Fibroblast of lung (primary cell): Measurements from ENCODE around the gene OXA1L. TPM values are rescaled to one million over a fixed set of nuclear protein-coding genes. Genes with fewer than 3 reads are reported as not detected.

ENCODE experiments used
- DNase-seq, 2 donors: peaks; one replicate each; pipeline versions ENCODE4 v3.0.0 to v3.0.0-alpha.2; 2010; ENCODE audit warnings: low read depth in 2 of 2
- H2AFZ ChIP-seq: 2 replicates; pipeline ENCODE4 v1.5.1; 2012; ENCODE audit warnings: low read length, control low read depth, inconsistent platforms
- H3K27ac ChIP-seq: 2 replicates; pipeline ENCODE4 v1.5.1; 2011; ENCODE audit warnings: low read length, control low read depth; ENCODE audit not compliant: insufficient read depth
- H3K27me3 ChIP-seq: 2 replicates; pipeline ENCODE4 v1.5.1; 2011; ENCODE audit warnings: mild to moderate bottlenecking, low read length; ENCODE audit not compliant: control insufficient read depth, insufficient read depth
- H3K36me3 ChIP-seq: 2 replicates; pipeline ENCODE4 v1.5.1; 2011; ENCODE audit warnings: low read length; ENCODE audit not compliant: control insufficient read depth, insufficient read depth
- H3K4me1 ChIP-seq: 2 replicates; pipeline ENCODE4 v1.5.1; 2011; ENCODE audit warnings: low read length; ENCODE audit not compliant: control insufficient read depth, insufficient read depth; ENCODE audit errors: extremely low read depth
- H3K4me2 ChIP-seq: 2 replicates; pipeline ENCODE4 v1.5.1; 2011; ENCODE audit warnings: low read length, control low read depth; ENCODE audit not compliant: insufficient read depth; ENCODE audit errors: extremely low read depth
- H3K4me3 ChIP-seq, 4 experiments: fragments of 200-600 bp in 1 of 4; sonication (generic) in 1 of 4; replicated peaks in 1 of 4; 2 replicates each; pipeline ENCODE4 v1.5.1; 2011 to 2016; ENCODE audit warnings: low read length in 4 of 4, low read depth in 3 of 4, mild to moderate bottlenecking in 3 of 4, control low read depth in 2 of 4, inconsistent platforms in 1 of 4, mixed read lengths in 1 of 4; ENCODE audit not compliant: insufficient read depth in 1 of 4; ENCODE audit errors: control extremely low read depth in 1 of 4
- H3K79me2 ChIP-seq: 2 replicates; pipeline ENCODE4 v1.5.1; 2012; ENCODE audit warnings: mild to moderate bottlenecking, low read length, inconsistent platforms; ENCODE audit not compliant: control insufficient read depth, insufficient read depth
- H3K9ac ChIP-seq: 2 replicates; pipeline ENCODE4 v1.5.1; 2011; ENCODE audit warnings: mild to moderate bottlenecking, low read length, control low read depth; ENCODE audit not compliant: insufficient read depth
- H3K9me3 ChIP-seq: 2 replicates; pipeline ENCODE4 v1.5.1; 2012; ENCODE audit warnings: low read depth, low read length; ENCODE audit not compliant: control insufficient read depth, insufficient read depth
- H4K20me1 ChIP-seq: 2 replicates; pipeline ENCODE4 v1.5.1; 2011; ENCODE audit warnings: low read length; ENCODE audit not compliant: control insufficient read depth, insufficient read depth; ENCODE audit errors: extremely low read depth
- EZH2 ChIP-seq: IDR thresholded peaks from 2 replicates; pipeline ENCODE4 v1.5.1; 2012; ENCODE audit warnings: low read length, control low read depth, mild to moderate bottlenecking; ENCODE audit errors: missing control alignments
- polyA plus RNA-seq, 2 donors: library from polyadenylated mRNA; depleted of rRNA in 1 of 2; stranded (reverse) in 1 of 2; unstranded in 1 of 2; fragments of >200 nt; gene quantifications; 2 replicates each; pipeline ENCODE4 v1.2.1, GENCODE V29; 2011 to 2012; ENCODE audit warnings: missing spikeins in 1 of 2
- total RNA-seq: library from RNA; depleted of rRNA; stranded (reverse); fragments of >200 nt; gene quantifications from 2 replicates; pipeline ENCODE4 v1.2.1, GENCODE V29; 2014
- TF ChIP-seq, protein P1 (sequence below), 2 donors: IDR thresholded peaks in 1 of 2; conservative IDR thresholded peaks in 1 of 2; 1 replicate in 1 of 2; 2 replicates in 1 of 2; pipeline ENCODE4 v1.5.1; 2011 to 2012; ENCODE audit warnings: low read length in 2 of 2, control low read depth in 1 of 2, inconsistent platforms in 1 of 2, low read depth in 1 of 2, mild to moderate bottlenecking in 1 of 2

Gene OXA1L
- total and polyA plus RNA-seq, 2 donors (not counting 1 experiment from before 2014, with no cell fraction given) = 67.2 to 141 TPM

DNA sequence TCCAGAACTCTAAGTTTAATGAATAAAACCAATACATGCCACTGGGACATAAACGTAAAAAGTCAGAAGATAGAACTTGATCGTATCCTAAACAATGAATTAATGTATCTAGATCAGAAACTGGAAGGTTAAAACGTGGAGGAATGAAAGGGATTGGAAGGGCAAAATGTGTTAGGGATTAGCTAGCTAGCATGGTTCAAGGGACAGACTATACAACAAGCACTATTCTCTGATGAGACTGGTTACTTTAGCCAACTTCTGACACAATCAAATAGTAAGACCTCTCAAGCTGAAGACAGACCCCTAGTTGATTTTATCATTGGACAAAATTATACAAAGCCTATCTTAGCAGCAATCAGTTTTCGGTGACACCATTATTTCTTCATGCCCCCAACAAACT, 18.7 kb upstream of the OXA1L start:
- Histone ChIP-seq H3K79me2 (no peaks in the 10 kb centered on the region), H3K27me3 (no peaks in the 10 kb centered on the region), H4K20me1 (no peaks in the 10 kb centered on the region), H3K4me3 (no peak overlapping the region), H3K4me1 (no peaks in the 10 kb centered on the region), H3K9me3 (no peaks in the 10 kb centered on the region), H3K36me3 (no peaks in the 10 kb centered on the region), H3K9ac (no peak overlapping the region), H3K27ac (no peak overlapping the region), H2AFZ (no peak overlapping the region), H3K4me2 (no peak overlapping the region)
- no peak for DNase-seq
- TF ChIP-seq EZH2 = no peak
- TF ChIP-seq, protein P1, sequence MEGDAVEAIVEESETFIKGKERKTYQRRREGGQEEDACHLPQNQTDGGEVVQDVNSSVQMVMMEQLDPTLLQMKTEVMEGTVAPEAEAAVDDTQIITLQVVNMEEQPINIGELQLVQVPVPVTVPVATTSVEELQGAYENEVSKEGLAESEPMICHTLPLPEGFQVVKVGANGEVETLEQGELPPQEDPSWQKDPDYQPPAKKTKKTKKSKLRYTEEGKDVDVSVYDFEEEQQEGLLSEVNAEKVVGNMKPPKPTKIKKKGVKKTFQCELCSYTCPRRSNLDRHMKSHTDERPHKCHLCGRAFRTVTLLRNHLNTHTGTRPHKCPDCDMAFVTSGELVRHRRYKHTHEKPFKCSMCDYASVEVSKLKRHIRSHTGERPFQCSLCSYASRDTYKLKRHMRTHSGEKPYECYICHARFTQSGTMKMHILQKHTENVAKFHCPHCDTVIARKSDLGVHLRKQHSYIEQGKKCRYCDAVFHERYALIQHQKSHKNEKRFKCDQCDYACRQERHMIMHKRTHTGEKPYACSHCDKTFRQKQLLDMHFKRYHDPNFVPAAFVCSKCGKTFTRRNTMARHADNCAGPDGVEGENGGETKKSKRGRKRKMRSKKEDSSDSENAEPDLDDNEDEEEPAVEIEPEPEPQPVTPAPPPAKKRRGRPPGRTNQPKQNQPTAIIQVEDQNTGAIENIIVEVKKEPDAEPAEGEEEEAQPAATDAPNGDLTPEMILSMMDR (conservative IDR thresholded peaks at IDR 0.05 in 1 of 2, IDR thresholded peaks at IDR 0.05 in 1 of 2; ENCODE audit: low read depth in 1 of 2, low read length in 2 of 2) = no peak

DNA sequence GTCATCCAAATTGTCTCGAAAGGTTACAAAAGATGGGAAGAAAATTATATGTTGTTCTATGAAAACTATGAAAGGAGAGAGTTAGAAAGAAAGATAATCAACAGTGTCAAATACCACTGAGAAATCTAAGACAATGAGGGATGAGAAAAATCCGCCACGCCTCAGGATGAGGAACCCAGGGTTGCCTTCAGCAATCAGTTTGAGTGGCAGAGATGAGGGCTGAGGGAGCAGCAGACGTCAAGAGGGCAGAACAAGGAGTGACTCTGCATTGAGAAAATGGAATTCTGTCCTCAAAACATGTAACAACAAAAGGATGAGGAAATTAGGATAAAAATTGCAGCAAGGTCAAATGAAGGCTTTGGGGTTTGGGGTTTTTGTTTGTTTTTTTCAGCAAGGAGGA, 18.3 kb upstream of the OXA1L start:
- DNase-seq = no peak
- Histone ChIP-seq H3K4me1 (no peaks in the 10 kb centered on the region), H3K4me2 (no peak overlapping the region), H3K79me2 (no peaks in the 10 kb centered on the region), H3K27me3 (no peaks in the 10 kb centered on the region), H3K27ac (no peak overlapping the region), H3K9me3 (no peaks in the 10 kb centered on the region), H3K9ac (no peak overlapping the region), H4K20me1 (no peaks in the 10 kb centered on the region), H3K36me3 (no peaks in the 10 kb centered on the region), H2AFZ (no peak overlapping the region), H3K4me3 (no peak overlapping the region)
- TF ChIP-seq EZH2 = no peak
- TF ChIP-seq, protein P1 (conservative IDR thresholded peaks at IDR 0.05 in 1 of 2, IDR thresholded peaks at IDR 0.05 in 1 of 2; ENCODE audit: low read depth in 1 of 2, low read length in 2 of 2) = no peak

DNA sequence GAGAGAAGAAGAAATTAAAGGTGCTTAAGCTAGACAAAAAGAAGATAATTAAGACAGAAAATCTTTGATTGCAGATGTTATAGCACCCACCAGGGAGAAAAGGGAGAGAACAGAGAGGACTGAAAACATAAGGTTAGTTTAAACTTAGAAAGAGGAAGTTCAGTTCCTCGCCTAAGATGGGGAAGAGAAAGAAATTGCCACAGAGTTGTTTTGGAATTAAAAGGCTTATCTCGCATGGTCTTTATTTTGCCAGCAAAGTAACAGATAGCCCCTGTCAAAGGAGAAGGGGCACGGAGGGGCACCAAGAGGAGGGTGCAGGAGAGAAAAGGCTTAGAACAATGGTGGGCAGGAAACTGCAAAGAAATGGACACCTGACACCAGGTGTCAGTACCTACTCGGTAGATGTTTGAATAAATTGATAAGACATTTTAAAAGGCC, 17.8 kb upstream of the OXA1L start:
- Histone ChIP-seq H3K27ac (no peak overlapping the region), H3K4me3 (no peak overlapping the region), H3K79me2 (no peaks in the 10 kb centered on the region), H3K27me3 (no peaks in the 10 kb centered on the region), H4K20me1 (no peaks in the 10 kb centered on the region), H2AFZ (no peak overlapping the region), H3K4me2 (no peak overlapping the region), H3K4me1 (no peaks in the 10 kb centered on the region), H3K36me3 (no peaks in the 10 kb centered on the region), H3K9me3 (no peaks in the 10 kb centered on the region), H3K9ac (no peak overlapping the region)
- no peak for DNase-seq
- TF ChIP-seq EZH2 = no peak
- TF ChIP-seq, protein P1 (conservative IDR thresholded peaks at IDR 0.05 in 1 of 2, IDR thresholded peaks at IDR 0.05 in 1 of 2; ENCODE audit: low read depth in 1 of 2, low read length in 2 of 2) = no peak
